Lower lobe of right lung (tissue), 2 donors: Measurements from ENCODE around the gene ZC3H12D. TPM values are rescaled to one million over a fixed set of nuclear protein-coding genes. Genes with fewer than 3 reads are reported as not detected.
A peak's percentile ranks its signal among the peaks of the same experiment; 100 is the strongest.

Experiments used
- ATAC-seq, 2 donors: fragments of 200-7000 bp; cut with Tn5 transposase; one replicate each; pipeline ENCODE4 v1.9.1; 2020 to 2022; ENCODE audit warnings: mild to moderate bottlenecking in 2 of 2, moderate library complexity in 2 of 2
- DNase-seq: peaks from one replicate; pipeline ENCODE4 v3.0.0-alpha.2; 2020
- H3K27ac ChIP-seq: fragments of 200-600 bp; one replicate; pipeline ENCODE4 v1.8.0; 2022
- H3K27me3 ChIP-seq: fragments of 200-600 bp; one replicate; pipeline ENCODE4 v1.8.0; 2022; ENCODE audit warnings: low read depth
- H3K36me3 ChIP-seq: fragments of 200-600 bp; one replicate; pipeline ENCODE4 v1.8.0; 2022; ENCODE audit warnings: mild to moderate bottlenecking
- H3K4me1 ChIP-seq: fragments of 200-600 bp; one replicate; pipeline ENCODE4 v1.8.0; 2022
- H3K4me3 ChIP-seq: fragments of 200-600 bp; one replicate; pipeline ENCODE4 v1.8.0; 2022; ENCODE audit warnings: mild to moderate bottlenecking
- H3K9me3 ChIP-seq: fragments of 200-600 bp; one replicate; pipeline ENCODE4 v1.8.0; 2022
- intact Hi-C: fragments of 100-400 bp; cut with DNase I; formaldehyde crosslinking; loops from one replicate; pipeline ENCODE4 v1.11.0; 2022
- total RNA-seq: library from RNA; stranded (reverse); fragmentation: NEBNext Ultra II Directional; extraction: Animal tissue kit (Norgen Biotek cat#: 25700); gene quantifications from one replicate; pipeline ENCODE4 v1.2.1, GENCODE V29; 2021
- TF ChIP-seq, protein P1 (sequence below): fragments of 200-600 bp; IDR thresholded peaks from one replicate; pipeline ENCODE4 v1.8.0; 2022; ENCODE audit warnings: antibody characterized with exemption, mild to moderate bottlenecking
- donor health status: DM: no; HTN: yes; CAD: no; lungs with severe emphysema.

ZC3H12D gene
- total RNA-seq, 1 donor from 2014 or later = 2.6 TPM

DNA sequence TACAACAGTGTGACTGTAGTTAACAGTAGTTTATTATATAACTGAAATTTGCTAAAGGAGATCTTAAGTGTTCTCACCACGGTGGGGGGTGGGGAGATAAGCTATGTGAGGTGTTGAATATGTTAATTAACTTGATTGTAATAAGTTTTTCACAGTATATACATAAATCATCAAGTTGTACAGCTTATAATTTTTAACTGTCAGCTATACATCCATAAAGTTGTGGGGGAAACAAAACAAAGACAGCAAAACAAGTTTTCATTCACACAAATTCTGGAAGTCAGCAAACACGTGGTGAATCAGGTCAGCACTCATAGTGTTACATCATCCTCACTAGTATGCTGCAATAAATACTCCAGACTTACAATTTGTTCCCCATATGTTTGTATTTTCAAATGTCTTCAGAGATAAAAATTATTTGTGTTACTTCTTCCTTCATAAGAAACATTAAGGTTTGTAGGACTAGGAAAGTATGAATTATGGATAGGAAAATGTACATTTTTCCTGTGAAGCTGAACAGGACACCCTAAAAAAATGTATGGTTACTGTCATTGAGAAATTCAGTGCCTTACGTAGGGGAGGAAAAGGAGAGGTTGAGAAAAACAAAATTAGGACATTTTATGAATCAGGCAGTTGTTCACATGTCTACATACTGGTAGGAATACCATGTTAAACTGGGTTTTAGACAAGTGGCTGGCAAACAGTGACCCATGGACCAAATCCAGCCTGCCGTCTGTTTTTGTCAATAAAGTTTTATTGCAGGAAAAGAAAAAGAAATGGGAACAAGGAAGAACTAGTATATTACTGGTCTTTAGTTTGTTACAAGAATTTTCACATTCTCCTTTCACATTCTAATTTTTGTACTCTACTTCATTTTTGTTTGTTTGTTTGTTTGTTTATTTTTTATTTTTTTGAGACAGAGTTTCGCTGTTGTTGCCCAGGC is 78.7 kb downstream of the ZC3H12D start:
- intact Hi-C loops = no loop called here
- peaks cover 32% of the 10 kb centered on the region for H3K36me3 ChIP-seq
- DNase-seq = no peak
- no peaks in the 10 kb centered on the region for H3K27me3 ChIP-seq
- H3K4me1 ChIP-seq = no peaks in the 10 kb centered on the region
- H3K9me3 ChIP-seq = no peaks in the 10 kb centered on the region
- no peak overlapping the region for H3K4me3 ChIP-seq
- TF ChIP-seq, protein P1, sequence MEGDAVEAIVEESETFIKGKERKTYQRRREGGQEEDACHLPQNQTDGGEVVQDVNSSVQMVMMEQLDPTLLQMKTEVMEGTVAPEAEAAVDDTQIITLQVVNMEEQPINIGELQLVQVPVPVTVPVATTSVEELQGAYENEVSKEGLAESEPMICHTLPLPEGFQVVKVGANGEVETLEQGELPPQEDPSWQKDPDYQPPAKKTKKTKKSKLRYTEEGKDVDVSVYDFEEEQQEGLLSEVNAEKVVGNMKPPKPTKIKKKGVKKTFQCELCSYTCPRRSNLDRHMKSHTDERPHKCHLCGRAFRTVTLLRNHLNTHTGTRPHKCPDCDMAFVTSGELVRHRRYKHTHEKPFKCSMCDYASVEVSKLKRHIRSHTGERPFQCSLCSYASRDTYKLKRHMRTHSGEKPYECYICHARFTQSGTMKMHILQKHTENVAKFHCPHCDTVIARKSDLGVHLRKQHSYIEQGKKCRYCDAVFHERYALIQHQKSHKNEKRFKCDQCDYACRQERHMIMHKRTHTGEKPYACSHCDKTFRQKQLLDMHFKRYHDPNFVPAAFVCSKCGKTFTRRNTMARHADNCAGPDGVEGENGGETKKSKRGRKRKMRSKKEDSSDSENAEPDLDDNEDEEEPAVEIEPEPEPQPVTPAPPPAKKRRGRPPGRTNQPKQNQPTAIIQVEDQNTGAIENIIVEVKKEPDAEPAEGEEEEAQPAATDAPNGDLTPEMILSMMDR = no peak
- ATAC-seq = peak; percentile 50 to 70
- no peak overlapping the region for H3K27ac ChIP-seq

DNA sequence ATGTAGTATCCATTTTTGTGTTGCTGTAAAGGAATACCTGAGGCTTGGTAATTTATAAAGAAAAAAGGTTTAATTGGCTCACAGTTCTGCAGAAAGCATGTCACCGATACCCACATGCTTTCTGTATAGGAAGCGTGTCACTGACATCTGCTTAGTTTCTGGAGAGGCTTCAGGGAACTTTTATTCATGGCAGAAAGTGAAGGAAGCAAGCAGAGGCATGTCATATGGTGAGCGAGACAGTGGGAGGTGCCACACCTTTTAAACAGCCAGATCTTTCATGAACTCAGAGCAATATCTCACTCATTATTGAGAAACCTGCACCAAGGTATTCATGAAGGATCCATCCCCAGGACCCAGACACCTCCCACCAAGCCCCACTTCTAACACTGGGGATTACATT is 81.3 kb downstream of the ZC3H12D start:
- Histone ChIP-seq H3K27ac (no peak overlapping the region), H3K9me3 (no peaks in the 10 kb centered on the region), H3K36me3 (peaks cover 38% of the 10 kb centered on the region), H3K4me1 (no peaks in the 10 kb centered on the region), H3K27me3 (no peaks in the 10 kb centered on the region), H3K4me3 (no peak overlapping the region)
- TF ChIP-seq, protein P1 = no peak
- intact Hi-C loops = no loop called here
- ATAC-seq (no peak), DNase-seq (no peak)

DNA sequence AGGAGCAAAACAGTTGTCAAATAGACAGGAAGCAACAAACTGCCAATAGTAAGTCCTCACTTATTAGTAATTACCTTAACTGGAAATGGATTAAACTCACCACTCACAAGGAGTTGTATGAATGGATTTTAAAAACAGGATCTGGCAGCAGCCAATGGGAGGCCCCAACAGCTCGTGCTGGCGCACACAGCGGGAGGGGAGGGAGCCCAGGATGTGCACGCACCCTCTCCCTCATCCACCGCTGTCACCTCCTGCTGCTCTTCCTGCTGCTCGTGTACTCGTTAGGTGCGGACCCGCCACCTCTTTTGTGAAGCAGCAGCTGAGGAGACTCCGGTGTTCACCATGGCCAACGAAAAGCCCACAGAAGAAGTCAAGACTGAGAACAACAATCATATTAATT is 84.8 kb downstream of the ZC3H12D start, which contains the start of gene SUMO4:
SUMO4 (plus strand) TSS at position 213 of the 400 bp plus-strand sequence; CDS start at position 343, 130 bp downstream.
- Histone ChIP-seq H3K4me3 (no peak within 1 kb of the TSS), H3K27ac (no peak within 1 kb of the TSS), H3K36me3 (peaks cover 43% of the 10 kb centered on the region), H3K9me3 (no peaks in the 10 kb centered on the region), H3K27me3 (no peaks in the 10 kb centered on the region), H3K4me1 (no peaks in the 10 kb centered on the region)
- TF ChIP-seq, protein P1 = no peak
- intact Hi-C loops = no loop called here
- no peak for ATAC-seq
- no peak for DNase-seq

DNA sequence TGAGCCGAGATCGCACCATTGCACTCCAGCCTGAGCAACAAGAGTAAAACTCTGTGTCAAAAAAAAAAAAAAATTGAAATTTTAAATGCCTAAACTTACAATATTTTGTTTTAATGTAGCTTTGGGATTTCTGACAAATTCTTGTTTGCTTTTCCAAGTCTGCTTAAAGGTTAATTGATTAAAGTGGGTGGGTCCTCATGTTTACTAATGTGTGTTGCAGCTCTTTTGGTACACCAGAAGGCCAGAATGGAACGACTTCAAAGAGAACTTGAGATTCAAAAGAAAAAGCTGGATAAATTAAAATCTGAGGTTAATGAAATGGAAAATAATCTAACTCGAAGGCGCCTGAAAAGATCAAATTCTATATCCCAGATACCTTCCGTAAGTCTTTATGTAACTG is 87.4 kb downstream of the ZC3H12D start:
- DNase-seq (no peak), ATAC-seq (no peak)
- Histone ChIP-seq H3K4me1 (no peaks in the 10 kb centered on the region), H3K9me3 (no peaks in the 10 kb centered on the region), H3K36me3 (peaks cover 43% of the 10 kb centered on the region), H3K27me3 (no peaks in the 10 kb centered on the region), H3K4me3 (no peak overlapping the region), H3K27ac (no peak overlapping the region)
- intact Hi-C loops = no loop called here
- TF ChIP-seq, protein P1 = no peak

Other genes starting within 250 kb of the ZC3H12D start
- 60.9 TPM for gene TAB2, start 167.3 kb downstream of the ZC3H12D start, total RNA-seq
- 2.0 TPM for gene SUMO4, start 84.8 kb downstream of the ZC3H12D start, total RNA-seq
- gene PPIL4, start 61.0 kb upstream of the ZC3H12D start, total RNA-seq = 28.9 TPM
- gene GINM1, start 81.4 kb upstream of the ZC3H12D start, total RNA-seq = 39.3 TPM
- gene KATNA1, start 163.7 kb upstream of the ZC3H12D start, total RNA-seq = 13.3 TPM
- gene LATS1, start 233.1 kb upstream of the ZC3H12D start, total RNA-seq = 30.7 TPM